A673 (cell line): Measurements from ENCODE around the gene MAST4. TPM values are rescaled to one million over a fixed set of nuclear protein-coding genes. Genes with fewer than 3 reads are reported as not detected.

Source experiments
- BruUV-seq: library from RNA; stranded (reverse); fragments of 400-500 nt; replicated peaks from 2 replicates; lab custom pipeline; 2021; lab: Mats Ljungman, UMichigan
- CTCF ChIA-PET: fragments of 300-600 bp; sonication (Branson Sonifier 250); formaldehyde crosslinking; loops from one replicate; lab custom pipeline; 2022; ENCODE audit warnings: antibody characterized with exemption; lab: Charles Lee
- POLR2A ChIA-PET: fragments of 300-600 bp; sonication (Branson Sonifier 250); formaldehyde crosslinking; loops from one replicate; lab custom pipeline; 2022; ENCODE audit warnings: antibody characterized with exemption; ENCODE audit not compliant: low non-redundant PET; lab: Charles Lee
- DNase-seq: peaks from one replicate; pipeline ENCODE4 v3.0.0-alpha.2; 2015; ENCODE audit warnings: low spot score
- H3K27ac ChIP-seq: fragments of 200-600 bp; sonication (generic); 2 replicates; pipeline ENCODE4 v1.5.1; 2016; ENCODE audit warnings: mixed run types, low read depth, mild to moderate bottlenecking, mixed read lengths, antibody characterized with exemption, low read length; ENCODE audit not compliant: poor library complexity, severe bottlenecking
- H3K27me3 ChIP-seq: fragments of 200-600 bp; sonication (generic); replicated peaks from 2 replicates; pipeline ENCODE4 v1.6.1; 2017; ENCODE audit warnings: mixed run types, low read depth, mild to moderate bottlenecking, mixed read lengths, antibody characterized with exemption, low read length; ENCODE audit not compliant: insufficient read depth, poor library complexity
- H3K36me3 ChIP-seq: fragments of 200-600 bp; sonication (generic); 2 replicates; pipeline ENCODE4 v1.6.1; 2016; ENCODE audit warnings: mixed run types, mild to moderate bottlenecking, mixed read lengths, antibody characterized with exemption, low read length; ENCODE audit not compliant: insufficient read depth, poor library complexity, severe bottlenecking
- H3K4me1 ChIP-seq: fragments of 200-600 bp; sonication (generic); 2 replicates; pipeline ENCODE4 v1.6.1; 2017; ENCODE audit warnings: mixed run types, mild to moderate bottlenecking, mixed read lengths, antibody characterized with exemption, low read length; ENCODE audit not compliant: insufficient read depth, poor library complexity, severe bottlenecking
- H3K4me3 ChIP-seq: fragments of 200-600 bp; sonication (generic); 2 replicates; pipeline ENCODE4 v1.5.1; 2016; ENCODE audit warnings: low read depth, mixed run types, mild to moderate bottlenecking, mixed read lengths, low read length; ENCODE audit not compliant: poor library complexity, severe bottlenecking
- H3K9me3 ChIP-seq: fragments of 200-600 bp; sonication (generic); 2 replicates; pipeline ENCODE4 v1.6.1; 2016; ENCODE audit warnings: mixed run types, low read depth, mild to moderate bottlenecking, mixed read lengths, antibody characterized with exemption, low read length; ENCODE audit not compliant: poor library complexity, severe bottlenecking
- EZH2 ChIP-seq: fragments of 200-600 bp; sonication (generic); IDR thresholded peaks from 2 replicates; pipeline ENCODE4 v1.6.1; 2017; ENCODE audit warnings: borderline replicate concordance, low read depth, mild to moderate bottlenecking, mixed read lengths, antibody characterized with exemption, low read length; ENCODE audit not compliant: poor library complexity, severe bottlenecking
- intact Hi-C: fragments of 100-400 bp; cut with micrococcal nuclease; formaldehyde crosslinking; loops from one replicate; pipeline ENCODE4 v1.10.0; 2022; ENCODE audit not compliant: unreplicated experiment
- total RNA-seq: library from RNA; stranded (reverse); gene quantifications from 2 replicates; pipeline ENCODE4 v1.2.3, GENCODE V29; 2021
- TF ChIP-seq, protein P1 (sequence below): fragments of 300-800, 200-600 bp; sonication (generic); conservative IDR thresholded peaks from 2 replicates; pipeline ENCODE4 v1.5.1; 2017; ENCODE audit warnings: low read depth, mild to moderate bottlenecking, antibody characterized with exemption, low read length, moderate library complexity, mixed read lengths

MAST4 gene
- total RNA-seq, 1 experiment from 2014 or later, result 4.5 TPM

DNA sequence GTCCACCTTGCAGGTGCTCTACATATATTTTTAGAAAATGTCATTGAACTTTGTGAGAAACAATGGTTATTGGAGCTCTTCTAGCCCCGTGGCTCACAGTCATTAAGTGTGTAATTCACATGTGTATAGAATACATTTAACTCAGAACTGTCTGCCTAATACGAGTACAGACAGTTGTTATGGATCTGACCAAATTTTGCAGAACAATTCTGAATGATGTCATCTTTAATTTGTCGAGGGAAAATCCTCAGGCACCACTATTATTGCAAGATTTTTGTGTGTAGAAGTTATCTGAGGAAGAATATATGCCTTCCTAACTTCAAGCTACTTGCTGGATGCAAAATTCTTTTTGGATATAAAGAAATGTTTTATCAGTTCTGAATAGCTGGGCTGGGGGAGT is 383.5 kb downstream of the MAST4 start:
- no peak for DNase-seq
- ChIA-PET POLR2A (no interaction called here), CTCF (no interaction called here)
- H3K36me3 ChIP-seq, result no peaks in the 10 kb centered on the region
- H3K9me3 ChIP-seq, result no peaks in the 10 kb centered on the region
- no TSS peak for BruUV-seq
- intact Hi-C loops, result no loop called here
- no peaks in the 10 kb centered on the region for H3K4me1 ChIP-seq
- no peak overlapping the region for H3K27ac ChIP-seq
- TF ChIP-seq, protein P1, sequence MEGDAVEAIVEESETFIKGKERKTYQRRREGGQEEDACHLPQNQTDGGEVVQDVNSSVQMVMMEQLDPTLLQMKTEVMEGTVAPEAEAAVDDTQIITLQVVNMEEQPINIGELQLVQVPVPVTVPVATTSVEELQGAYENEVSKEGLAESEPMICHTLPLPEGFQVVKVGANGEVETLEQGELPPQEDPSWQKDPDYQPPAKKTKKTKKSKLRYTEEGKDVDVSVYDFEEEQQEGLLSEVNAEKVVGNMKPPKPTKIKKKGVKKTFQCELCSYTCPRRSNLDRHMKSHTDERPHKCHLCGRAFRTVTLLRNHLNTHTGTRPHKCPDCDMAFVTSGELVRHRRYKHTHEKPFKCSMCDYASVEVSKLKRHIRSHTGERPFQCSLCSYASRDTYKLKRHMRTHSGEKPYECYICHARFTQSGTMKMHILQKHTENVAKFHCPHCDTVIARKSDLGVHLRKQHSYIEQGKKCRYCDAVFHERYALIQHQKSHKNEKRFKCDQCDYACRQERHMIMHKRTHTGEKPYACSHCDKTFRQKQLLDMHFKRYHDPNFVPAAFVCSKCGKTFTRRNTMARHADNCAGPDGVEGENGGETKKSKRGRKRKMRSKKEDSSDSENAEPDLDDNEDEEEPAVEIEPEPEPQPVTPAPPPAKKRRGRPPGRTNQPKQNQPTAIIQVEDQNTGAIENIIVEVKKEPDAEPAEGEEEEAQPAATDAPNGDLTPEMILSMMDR, result no peak
- TF ChIP-seq EZH2, result no peak
- no peak overlapping the region for H3K4me3 ChIP-seq
- H3K27me3 ChIP-seq, result no peaks in the 10 kb centered on the region

DNA sequence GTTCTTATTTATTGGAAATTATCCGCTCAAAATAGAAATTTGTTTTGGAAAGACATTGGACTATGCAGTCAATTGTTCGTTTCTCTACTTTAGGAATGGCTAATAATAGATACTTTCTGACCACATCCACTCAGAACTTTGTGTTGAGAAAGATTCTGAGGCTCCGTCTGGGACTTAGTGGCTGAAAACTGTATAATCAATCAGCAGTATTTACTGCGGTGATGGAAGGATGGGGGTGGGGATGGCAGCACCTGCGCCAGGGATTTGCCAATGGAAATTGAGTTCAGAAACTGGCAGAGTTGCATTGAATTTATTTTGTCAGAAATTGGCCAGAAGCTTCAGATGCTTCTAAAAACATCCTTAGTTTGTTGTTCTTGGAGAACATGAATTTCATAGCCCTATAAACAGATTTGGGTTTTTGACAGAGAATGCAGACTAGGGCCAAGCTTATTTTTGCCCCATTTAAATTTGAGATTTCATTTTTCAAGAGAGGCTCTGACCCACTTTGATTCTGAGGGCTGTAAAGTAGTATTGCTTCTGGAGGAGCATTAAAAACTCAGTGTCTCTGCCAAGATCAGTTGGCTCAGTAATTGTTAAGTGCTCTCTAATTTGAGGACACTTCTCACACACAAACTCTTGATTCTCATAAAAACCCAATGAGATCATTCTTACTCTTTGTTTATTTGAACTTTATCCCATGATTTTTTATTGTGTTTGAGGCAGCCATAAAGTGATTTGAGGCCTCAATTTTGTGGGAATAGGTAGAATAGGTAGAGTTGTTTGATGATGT is 385.3 kb downstream of the MAST4 start:
- no peak for DNase-seq
- no TSS peak for BruUV-seq
- TF ChIP-seq EZH2, result no peak
- TF ChIP-seq, protein P1, result no peak
- Histone ChIP-seq H3K4me3 (no peak overlapping the region), H3K4me1 (no peaks in the 10 kb centered on the region), H3K27me3 (no peaks in the 10 kb centered on the region), H3K36me3 (no peaks in the 10 kb centered on the region), H3K27ac (no peak overlapping the region), H3K9me3 (no peaks in the 10 kb centered on the region)
- ChIA-PET CTCF (no interaction called here), POLR2A (no interaction called here)
- intact Hi-C loops, result no loop called here

DNA sequence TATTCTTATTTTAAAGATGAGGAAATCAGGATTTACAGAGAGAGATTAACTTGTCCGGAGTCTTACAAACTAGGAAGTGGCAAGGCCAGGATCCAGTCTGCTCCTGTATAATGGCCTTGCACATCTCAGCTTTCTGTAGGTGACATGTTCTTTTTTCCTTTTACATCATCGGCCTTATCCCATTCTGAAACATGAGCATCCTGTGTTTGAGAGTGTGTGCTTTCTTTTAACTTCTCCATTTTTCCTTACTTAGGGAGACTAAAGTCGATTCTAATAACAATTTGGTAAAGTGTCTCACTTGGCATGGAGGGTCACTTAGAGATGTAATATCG is 385.8 kb downstream of the MAST4 start:
- POLR2A ChIA-PET, result no interaction called here
- H3K27ac ChIP-seq, result no peak overlapping the region
- H3K36me3 ChIP-seq, result no peaks in the 10 kb centered on the region
- no peaks in the 10 kb centered on the region for H3K4me1 ChIP-seq
- TF ChIP-seq EZH2, result no peak
- TF ChIP-seq, protein P1, result no peak
- no peak for DNase-seq
- no peaks in the 10 kb centered on the region for H3K9me3 ChIP-seq
- CTCF ChIA-PET, result no interaction called here
- H3K4me3 ChIP-seq, result no peak overlapping the region
- BruUV-seq, result no TSS peak
- intact Hi-C loops, result no loop called here
- no peaks in the 10 kb centered on the region for H3K27me3 ChIP-seq
